ENCODE data around the gene HNRNPA1L2. TPM values are rescaled to one million over a fixed set of nuclear protein-coding genes. Genes with fewer than 3 reads are reported as not detected.
"Not testable (repeated sequence)": the region's sequence is repeated elsewhere in the genome, so short reads cannot be mapped to it uniquely, and the experiment has no call there.

Gene HNRNPA1L2
- total RNA-seq (2014; rRNA removed; shearing (Covaris generic)), result 1.1 and 2.4 TPM in 2 replicates

DNA sequence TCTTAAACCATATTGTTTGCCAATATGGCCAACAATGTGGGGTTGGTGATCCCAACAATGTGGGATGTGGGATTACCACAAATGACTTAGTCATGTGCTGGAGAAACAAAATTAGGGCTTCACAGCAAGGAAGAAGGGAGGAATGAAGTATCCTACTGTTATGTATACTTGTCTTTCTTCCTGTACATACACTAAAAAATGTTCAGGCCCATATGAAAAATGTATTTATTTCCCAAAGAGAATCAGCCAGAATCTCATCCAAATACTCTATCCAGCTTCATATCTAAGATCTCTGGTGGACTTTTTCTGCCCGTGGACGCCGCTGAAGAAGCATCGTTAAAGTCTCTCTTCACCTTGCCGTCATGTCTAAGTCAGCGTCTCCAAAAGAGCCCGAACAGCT is at the start of gene HNRNPA1L2:
Gene HNRNPA1L2, plus strand, starts transcription at position 301 of the 400 bp plus-strand sequence. Its CDS starts 62 bp downstream, at position 363.
- DNase-seq (ENCODE audit: low spot score), result no peak

DNA sequence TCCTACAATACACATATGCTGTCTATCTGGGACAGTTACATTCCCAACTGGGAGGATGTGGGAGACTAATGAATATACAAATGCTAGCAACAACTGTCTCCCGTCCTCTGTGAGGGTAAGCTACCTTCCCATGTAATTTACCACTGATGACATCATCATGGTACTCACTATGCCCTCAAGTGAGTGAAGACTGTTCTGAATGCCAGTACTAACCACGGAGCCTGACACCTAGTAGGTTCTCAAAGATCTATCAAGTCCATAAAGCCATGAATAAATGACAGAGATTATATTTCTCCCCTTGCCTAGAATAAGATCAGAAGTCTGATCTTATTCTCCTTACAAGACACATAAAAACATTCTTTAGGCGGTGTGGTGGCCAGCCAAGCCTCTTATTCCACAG is 49.1 kb upstream of the HNRNPA1L2 start:
- DNase-seq (ENCODE audit: low spot score), result not testable (repeated sequence)

GRCh38 chr13:52593812-52594211 is 48.4 kb upstream of the HNRNPA1L2 start:
- not testable (repeated sequence) for DNase-seq (ENCODE audit: low spot score)

DNA sequence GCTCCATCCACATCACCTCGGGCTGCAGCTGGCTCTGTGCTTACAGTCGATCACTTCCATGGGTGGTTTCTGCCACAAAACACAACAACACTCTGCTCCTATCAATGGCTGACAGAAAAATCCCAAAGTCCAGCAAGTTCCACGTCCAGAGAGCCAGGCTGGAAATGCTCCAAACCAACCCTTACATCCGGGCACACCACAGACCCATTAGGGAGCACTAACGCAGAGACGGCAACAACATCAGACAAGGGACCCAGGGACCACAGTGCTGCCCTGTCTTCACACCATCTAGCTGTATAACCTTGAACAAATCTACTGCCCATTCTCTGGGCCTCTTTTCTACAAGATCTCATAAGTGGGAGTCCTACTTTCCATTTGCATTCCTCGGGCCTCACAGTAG is 47.9 kb upstream of the HNRNPA1L2 start:
- not testable (repeated sequence) for DNase-seq (ENCODE audit: low spot score)

GRCh38 chr13:52597676-52598075 is 44.6 kb upstream of the HNRNPA1L2 start:
- no peak for DNase-seq (ENCODE audit: low spot score)

DNA sequence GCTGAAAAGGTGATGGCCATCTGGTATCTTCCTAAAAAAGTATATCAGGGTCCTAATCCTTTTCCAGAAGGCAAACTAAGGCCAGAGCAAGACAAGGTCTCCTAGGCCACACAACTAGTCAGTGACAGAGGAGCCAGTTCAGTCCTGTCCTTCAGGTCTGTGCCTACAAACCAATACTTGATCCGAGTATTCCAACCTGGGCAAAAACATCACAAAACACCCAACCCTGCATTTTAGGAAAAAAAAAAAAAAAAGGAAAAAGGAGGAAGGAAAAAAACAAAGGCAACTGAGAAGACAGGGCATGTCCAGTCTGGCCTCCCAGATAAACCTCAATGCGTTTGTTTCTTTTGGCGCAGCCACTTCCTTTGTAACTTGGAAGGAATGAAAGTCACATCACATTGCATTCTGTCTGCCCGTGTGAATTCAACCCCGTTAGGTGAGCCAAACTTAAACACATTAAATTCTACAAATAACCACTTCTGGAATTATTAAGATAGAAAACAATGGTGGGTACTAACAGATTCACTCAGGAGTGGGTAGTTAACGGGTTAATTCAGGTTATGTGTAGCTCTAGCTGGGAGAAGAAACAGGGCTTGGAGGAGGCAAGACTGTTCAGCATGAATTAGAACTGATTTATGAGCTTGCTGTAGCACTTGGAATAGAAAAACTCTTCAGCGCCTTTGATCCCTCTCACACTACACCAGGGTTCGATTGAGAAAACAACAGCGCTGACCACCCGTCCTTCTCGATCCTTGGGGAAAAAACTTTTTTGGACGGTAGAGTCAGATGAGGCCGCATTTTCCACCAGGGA is 43.0 kb upstream of the HNRNPA1L2 start:
- DNase-seq (ENCODE audit: low spot score), result no peak

DNA sequence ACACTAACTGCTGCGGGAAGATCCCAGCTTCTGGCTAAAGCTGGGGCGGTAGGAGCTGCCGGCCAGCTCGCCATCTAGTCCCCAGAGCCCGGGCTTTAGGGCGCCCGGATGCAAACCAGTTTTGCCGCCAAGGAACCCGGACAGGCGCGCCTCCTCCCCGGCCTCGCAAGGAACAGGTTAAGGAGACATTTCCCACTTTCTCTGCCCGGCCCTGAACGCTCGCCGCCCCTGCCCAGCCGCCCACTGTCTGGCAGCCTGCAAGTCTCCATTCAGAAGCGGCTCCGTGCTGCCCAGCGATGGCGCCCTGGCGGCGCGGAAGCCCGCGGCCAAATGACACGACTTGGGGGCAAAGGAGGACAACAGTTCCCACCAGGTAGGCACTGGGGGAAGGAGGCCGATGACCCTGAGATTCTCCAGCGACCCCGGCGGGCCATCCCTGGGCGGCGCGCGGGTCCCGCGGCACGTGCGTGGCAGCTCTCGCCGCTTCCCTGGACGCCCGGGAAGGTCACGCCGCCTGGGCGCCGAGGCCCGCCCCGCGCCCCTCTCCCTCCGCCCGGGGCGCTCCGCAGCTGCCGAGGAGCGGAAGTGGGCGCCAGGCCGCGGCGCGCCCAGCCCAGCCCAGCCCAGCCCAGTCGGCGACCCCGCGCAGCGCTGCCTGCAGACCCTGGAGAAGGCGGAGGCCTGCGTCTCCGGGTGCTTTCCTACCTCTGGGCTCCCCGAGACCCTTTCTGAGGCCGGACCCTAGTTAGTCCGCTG is 42.2 kb upstream of the HNRNPA1L2 start:
- DNase-seq (ENCODE audit: low spot score), result no peak

DNA sequence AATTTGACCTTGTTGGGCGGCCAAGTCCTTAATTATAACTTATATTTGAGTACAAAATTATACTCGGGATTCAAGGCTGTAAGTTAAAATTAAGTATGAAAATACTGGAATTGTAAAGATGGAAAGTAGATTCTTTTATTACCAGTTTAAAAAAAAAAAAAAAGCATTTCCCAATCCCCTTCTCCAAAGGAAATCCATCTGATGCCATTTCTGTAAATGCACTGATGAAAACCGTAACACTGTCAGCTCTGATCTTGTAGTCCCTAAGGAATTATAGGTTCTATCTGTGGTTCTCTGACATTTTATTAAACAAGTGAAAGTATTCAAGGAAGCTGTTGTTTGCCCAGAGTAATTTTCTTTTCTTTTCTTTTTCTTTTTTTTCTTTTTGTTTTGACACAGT is 41.6 kb upstream of the HNRNPA1L2 start:
- DNase-seq (ENCODE audit: low spot score), result no peak

- not testable (repeated sequence) for DNase-seq (ENCODE audit: low spot score)
These were observed 38.9 kb upstream of the HNRNPA1L2 start for GRCh38 chr13:52603316-52603715.

DNA sequence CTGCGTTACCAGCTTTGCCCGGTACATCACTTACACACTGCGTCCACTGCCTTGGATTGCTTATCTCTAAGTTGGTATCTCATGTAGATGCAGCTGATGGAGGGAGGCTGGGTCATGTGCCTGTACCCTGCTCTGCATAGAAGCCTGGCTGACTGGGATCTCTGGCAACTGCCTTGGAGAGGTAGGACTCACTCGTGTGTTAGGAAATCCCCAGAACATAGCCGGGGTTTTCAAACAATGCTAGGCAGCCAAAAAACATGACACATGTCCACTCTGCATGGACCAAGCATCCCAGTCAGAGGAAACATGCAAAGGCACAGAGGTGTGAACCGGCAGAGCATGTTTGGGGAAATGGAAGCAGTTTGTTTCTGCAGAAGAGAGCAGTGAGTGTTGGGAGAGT is 36.1 kb upstream of the HNRNPA1L2 start:
- not testable (repeated sequence) for DNase-seq (ENCODE audit: low spot score)

- DNase-seq (ENCODE audit: low spot score), result not testable (repeated sequence)
These were observed 35.4 kb upstream of the HNRNPA1L2 start for GRCh38 chr13:52606795-52607194.

- DNase-seq (ENCODE audit: low spot score), result not testable (repeated sequence)
These were observed 34.0 kb upstream of the HNRNPA1L2 start for GRCh38 chr13:52608184-52608583.

- DNase-seq (ENCODE audit: low spot score), result peak; percentile 52
These were observed 33.1 kb upstream of the HNRNPA1L2 start for GRCh38 chr13:52609013-52609606.

GRCh38 chr13:52610158-52610557 is 32.1 kb upstream of the HNRNPA1L2 start:
- not testable (repeated sequence) for DNase-seq (ENCODE audit: low spot score)

GRCh38 chr13:52615134-52615801 is 27.0 kb upstream of the HNRNPA1L2 start:
- DNase-seq (ENCODE audit: low spot score), result no peak

GRCh38 chr13:52615812-52616211 is 26.4 kb upstream of the HNRNPA1L2 start:
- DNase-seq (ENCODE audit: low spot score), result peak; percentile 11

DNA sequence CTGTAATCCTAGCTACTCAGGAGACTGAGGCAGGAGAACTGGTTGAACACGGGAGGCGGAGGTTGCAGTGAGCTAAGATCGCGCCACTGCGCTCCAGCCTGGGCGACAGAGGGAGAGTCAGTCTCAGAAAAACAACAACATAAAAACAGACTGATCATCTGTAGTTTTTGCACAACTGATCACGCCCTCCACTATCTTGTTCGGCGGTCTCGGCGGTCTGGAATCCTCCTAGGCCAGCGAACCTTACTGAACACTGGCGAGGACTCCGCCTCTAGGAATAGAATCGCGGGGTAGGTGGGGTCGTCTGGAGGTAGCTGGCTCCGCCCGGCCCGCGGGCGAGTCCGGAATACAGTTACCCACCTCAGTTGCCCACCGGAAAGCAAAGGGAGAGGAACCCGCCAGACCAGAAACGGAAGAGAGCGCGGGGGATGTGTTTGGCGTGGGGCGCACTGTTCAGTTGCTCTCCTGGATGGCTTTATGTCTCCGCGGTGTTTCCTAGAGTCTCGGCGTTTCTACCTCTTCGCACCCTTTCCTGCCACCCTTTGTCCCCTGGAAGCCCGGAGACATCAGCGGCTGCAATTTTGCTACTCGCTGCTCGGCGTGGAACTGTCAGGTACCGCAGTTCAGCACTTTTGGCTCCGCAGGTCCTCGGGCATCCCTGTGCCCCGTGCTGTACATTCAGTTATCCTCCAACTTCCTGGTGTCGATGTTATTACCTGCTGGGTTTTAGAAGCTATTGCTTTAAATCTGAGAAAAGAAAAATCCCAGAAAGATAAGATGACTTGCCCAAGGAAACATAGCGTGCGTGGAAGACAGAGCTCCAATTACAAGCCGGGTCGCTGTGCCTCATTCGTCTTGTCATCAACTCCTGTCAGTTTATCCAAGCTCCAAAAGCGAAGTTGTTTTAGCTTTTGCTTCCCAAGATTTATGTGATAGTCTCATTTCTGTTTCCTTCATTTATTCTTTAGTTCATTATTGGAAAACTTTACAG is 24.9 kb upstream of the HNRNPA1L2 start:
- DNase-seq (ENCODE audit: low spot score), result peak; percentile 92

- not testable (repeated sequence) for DNase-seq (ENCODE audit: low spot score)
These were observed 11.0 kb upstream of the HNRNPA1L2 start for GRCh38 chr13:52631083-52631690.

DNA sequence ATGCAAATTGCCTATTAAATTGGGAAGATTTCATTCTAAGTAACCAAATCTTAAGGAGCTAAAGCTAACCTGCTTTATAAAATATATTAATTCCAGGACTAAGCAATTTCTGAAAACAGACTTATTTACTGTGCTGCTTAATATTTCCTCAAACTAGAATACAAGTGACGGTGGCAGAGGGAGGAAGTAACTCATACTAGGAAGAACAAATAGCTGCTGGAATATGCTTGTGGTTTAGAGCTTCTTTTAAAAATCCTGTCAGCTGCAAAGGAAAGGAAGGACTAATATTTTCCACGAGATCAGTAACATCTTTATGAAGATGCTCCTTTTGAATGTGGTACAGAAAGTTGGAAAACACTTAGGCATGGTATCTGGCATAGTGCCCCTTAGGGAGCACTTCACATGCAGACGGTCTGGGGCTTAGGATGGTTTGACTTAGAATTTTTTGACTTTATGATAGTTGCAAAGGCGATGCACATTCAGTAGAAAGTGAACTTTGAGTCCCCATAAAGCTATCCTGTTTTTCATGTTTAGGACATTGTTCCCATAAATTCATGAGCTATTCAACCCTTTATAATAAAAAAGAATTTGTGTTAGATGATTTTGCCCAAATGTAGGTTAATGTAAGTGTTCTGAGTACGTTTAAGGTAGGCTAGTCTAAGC is 3.4 kb upstream of the HNRNPA1L2 start:
- DNase-seq (ENCODE audit: low spot score), result no peak

Measured in HT-29 (cell line).